HG03565 (cell line): Measurements from ENCODE around the gene GCLM.
"Not testable (repeated sequence)": the region's sequence is repeated elsewhere in the genome, so short reads cannot be mapped to it uniquely, and the experiment has no call there.

ENCODE experiments used
- ATAC-seq: cut with Tn5 transposase; IDR thresholded peaks from one replicate; pipeline ENCODE4 v1.9.1; 2021; ENCODE audit warnings: mild to moderate bottlenecking, moderate library complexity; ENCODE audit not compliant: unreplicated experiment

GCLM gene

GRCh38 chr1:93899543-93900207 lies 9.6 kb downstream of the GCLM start:
- ATAC-seq, result no peak

DNA sequence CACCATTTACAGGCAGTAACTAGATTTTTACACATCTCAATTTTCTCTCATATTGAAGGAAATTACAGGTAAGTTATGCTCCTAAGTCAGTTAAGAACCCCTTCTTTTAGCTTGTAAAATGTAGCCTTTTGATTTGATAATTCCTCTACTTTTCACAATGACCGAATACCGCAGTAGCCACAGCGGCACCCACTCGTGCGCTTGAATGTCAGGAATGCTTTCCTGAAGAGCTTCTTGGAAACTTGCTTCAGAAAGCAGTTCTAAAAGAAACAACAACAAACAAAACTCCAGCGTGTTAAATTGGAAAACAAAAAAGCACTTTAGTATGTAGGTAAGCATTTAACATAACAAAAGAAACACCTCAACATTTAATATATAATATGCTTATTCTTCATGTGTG lies 20.3 kb downstream of the GCLM start:
- ATAC-seq, result no peak

DNA sequence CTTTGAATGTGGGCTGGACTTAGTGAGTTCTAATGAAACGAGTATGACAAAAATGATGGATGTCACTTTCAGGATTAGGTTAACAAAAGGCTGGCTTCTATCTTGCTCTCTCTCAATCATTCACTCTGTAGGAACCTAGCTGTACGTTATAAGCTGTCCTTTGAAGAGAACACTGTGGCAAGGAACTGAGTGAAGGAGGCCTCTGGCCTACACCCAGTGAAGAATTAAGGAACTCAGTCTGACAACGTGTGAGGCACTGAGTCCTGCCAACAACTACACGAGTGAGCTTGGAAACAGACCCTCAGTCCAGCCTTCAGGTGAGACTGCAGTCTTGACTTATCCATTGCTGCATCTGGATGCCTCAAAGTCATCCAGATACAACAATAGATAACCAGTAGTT lies 27.0 kb downstream of the GCLM start:
- no peak for ATAC-seq

DNA sequence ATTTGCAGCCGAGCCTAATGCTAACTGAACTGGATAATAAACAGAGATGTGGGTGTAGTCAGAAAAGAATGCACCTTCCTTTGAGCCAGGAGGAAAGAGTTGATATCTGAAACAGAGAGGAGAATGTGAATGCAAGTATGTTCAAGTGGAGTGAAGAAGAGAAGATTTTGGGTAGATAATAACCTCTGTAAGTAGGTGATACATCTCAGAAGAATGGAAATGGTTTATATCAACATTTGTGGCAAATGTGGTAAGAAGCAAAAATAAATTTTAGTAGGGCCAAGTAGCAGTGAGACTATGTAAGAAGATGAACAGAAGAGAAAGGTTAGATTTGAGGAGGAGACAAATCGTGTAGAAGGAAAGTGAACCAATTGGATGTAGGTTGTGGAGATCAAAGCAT lies 28.5 kb downstream of the GCLM start:
- ATAC-seq, result no peak

DNA sequence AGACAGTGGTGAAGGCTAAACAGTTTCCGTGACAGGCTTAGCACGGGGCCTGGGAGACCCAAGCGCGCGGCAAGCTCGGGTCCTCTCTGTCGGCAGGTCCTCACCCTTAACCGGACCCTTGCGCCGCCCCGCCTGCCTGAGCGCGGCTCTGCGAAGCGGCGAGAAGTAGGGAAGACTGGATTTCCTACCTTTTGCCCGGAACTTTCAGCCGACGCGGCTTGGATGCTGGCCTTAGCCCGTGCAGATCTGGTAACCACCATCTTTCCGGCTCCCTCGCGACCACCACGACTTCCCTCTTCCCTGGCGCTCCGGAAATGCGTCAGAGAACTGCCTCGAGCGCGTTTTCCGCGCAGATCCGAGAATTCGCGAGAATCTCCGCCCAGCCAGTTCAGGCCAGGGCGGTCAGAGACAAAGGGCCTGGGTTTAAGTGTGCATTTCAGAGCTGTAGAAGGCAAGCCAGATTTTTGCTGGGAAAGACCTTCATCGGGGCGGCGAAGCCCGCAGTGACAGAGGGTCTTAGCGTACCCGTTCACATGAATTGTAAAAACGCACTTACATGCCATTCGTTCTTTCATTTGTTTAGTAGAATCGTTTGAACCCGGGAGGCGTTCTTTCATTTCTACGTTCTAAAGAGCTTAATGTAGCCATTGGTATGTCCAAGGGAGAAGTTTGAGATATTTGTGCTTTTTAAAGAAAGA lies 30.2 kb downstream of the GCLM start, which contains the start of gene DNTTIP2:
Gene DNTTIP2, minus strand, starts transcription at position 318 of the 698 bp plus-strand sequence. Its CDS starts 58 bp downstream, at position 260.
- peak; percentile 91 for ATAC-seq

DNA sequence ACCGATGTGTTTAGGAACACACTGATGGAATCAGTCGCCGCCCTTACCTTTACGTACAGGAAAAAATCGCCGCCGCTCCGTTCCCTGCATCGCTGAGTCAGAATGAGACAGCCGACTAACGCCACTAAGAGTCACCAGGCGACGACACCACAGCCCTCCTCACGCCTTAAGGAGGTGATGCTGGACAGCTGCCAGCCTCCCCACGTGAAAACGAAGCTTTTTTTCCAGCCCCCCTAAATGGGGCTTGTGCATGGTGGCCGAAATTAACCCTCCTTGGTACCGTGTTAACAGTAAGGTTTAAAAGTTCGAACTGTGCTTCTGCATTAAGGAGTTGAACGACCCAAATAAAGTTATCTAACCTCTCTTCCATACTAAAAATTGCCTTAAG lies 30.7 kb downstream of the GCLM start:
- peak; percentile 41 for ATAC-seq

DNA sequence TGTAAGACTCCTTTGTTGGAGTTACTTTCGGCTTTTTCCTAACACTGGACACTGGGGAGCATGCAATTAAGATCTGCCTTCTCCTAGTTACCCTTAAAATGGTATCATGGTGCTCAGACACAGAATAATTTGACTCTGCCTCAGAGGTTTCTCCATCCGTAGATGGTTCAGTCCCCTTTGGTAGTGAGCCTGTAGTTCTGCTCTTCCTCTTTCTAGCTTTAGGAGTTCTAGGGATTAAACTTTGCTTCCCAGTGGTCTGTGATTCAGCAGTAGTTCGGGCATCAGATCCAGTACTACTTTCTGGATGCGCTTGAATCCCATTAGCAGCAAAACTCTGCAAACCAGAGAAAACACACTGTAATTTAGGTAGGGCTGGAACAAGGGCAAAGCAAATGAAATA lies 31.7 kb downstream of the GCLM start:
- ATAC-seq, result no peak

GRCh38 chr1:93876244-93876643 lies 33.0 kb downstream of the GCLM start:
- no peak for ATAC-seq

DNA sequence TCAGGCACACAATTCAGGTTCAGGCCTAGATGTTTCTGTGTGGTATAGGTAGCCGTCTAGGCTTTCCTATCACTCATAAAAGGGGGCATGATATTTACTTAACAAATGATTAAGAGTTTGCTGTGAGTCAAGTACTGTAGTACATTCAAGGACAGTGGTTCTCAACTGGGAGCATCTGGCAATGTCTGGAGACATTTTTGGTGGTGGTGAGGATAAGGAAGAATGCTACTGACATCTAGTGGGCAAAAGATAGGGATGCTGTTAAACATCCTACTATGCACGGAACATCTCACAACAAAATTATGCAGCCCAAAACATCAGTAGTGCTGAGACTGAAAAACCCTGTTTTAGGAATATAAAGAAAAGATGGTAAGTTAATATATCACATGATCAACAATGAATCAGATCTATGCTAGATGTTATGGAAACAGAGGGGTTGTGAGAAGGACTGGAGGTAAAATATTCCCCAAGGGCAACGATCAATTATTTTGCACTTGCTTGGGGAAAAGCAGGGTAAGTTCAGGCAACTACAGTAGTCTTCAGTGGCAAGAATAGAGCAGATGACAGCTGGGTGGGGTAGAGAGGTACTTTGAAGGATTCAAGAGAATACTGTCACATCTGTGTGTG lies 35.1 kb downstream of the GCLM start:
- no peak for ATAC-seq

DNA sequence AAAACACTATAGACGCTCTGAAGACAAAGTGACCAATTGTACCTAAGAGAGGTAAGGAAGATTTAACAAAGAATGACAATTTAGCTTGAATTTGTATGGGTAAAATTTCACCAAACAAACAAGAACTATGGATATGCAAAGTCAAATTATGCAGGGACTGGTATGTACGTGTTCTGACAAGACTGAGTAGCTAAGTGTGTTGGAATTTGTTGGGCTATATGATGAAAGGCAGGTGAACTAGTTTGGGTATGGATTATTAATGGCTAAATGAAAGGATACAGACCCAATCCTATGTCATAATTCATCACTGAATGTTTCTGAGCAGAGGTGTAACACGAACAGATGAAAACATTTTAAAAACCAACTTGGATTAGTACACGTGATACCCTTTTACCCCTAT lies 37.9 kb downstream of the GCLM start:
- no peak for ATAC-seq

- no peak for ATAC-seq
Observed at GRCh38 chr1:93869653-93870052, 39.6 kb downstream of the GCLM start.

GRCh38 chr1:93868492-93868891 lies 40.7 kb downstream of the GCLM start:
- not testable (repeated sequence) for ATAC-seq

GRCh38 chr1:93865253-93865652 lies 44.0 kb downstream of the GCLM start:
- ATAC-seq, result no peak

- no peak for ATAC-seq
Observed at GRCh38 chr1:93864175-93864574, 45.1 kb downstream of the GCLM start.

DNA sequence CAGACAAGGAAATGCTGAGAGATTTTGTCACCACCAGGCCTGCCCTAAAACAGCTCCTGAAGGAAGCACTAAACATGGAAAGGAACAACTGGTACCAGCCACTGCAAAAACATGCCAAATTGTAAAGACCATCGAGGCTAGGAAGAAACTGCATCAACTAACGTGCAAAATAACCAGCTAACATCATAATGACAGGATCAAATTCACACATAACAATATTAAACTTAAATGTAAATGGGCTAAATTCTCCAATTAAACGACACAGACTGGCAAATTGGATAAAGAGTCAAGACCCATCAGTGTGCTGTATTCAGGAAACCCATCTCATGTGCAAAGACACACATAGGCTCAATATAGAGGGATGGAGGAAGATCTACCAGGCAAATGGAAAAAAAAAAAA lies 51.6 kb downstream of the GCLM start:
- ATAC-seq, result not testable (repeated sequence)

DNA sequence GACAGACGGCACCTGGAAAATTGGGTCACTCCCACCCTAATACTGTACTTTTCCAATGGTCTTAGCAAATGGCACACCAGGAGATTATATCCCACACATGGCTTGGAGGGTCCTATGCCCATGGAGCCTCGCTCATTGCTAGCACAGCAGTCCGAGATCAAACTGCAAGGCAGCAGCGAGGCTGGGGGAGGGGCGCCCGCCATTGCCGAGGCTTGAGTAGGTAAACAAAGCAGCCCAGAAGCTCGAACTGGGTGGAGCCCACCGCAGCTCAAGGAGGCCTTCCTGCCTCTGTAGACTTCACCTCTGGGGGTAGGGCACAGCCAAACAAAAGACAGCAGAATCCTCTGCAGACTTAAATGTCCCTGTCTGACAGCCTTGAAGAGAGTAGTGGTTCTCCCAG lies 53.2 kb downstream of the GCLM start:
- not testable (repeated sequence) for ATAC-seq

GRCh38 chr1:93853940-93854339 lies 55.3 kb downstream of the GCLM start:
- no peak for ATAC-seq

GRCh38 chr1:93851878-93852277 lies 57.4 kb downstream of the GCLM start:
- ATAC-seq, result no peak

- ATAC-seq, result no peak
Observed at GRCh38 chr1:93851327-93851712, 57.9 kb downstream of the GCLM start.

DNA sequence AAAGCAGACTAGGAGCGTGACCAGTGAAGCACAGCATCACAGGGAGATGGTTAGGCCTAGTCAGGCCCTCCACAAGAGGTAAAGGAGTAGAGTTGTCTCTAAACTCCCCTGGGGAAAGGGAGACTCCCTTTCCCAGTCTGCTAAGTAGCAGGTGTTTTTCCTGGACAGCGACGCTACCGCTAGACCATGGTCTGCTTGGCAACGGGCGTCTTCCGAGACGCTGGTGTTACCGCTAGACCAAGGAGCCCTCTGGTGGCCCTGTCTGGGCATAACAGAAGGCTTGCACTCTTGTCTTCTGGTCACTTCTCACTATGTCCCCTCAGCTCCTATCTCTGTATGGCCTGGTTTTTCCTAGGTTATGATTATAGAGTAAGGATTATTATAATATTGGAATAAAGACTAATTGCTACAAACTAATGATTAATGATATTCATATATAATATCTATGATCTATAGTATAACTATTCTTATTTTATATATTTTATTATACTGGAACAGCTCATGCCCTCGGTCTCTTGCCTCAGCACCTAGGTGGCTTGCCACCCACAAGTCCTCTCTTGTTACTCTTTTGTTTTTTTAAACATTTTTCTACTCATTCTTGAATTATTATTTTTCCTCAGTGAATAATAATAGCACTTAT lies 58.4 kb downstream of the GCLM start:
- not testable (repeated sequence) for ATAC-seq

DNA sequence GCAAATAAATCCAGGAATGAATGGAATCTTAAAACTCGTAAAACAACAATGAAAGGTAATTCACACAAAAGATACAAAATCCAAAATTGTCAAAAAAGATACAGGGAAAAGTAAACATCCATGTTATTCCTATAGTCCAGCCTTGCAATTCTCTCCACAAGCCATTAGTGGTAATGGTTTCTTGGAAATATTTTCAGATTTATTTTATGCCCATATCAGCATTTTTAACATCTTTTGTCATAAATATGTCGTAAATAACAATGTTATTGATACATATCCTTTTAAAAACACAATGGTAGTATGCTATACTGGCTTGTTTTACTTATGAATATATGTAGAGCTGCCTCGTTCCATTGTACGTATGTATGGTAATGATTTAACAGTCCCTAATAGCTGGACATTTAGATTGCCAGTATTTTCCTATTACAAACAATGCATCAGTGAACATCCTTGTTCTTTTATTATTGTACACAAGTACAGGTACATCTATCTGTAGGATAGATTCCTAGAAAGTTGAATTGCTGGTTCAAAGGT lies 60.8 kb downstream of the GCLM start:
- ATAC-seq, result no peak
